ENCODE results near the gene MYO5A.
"Not testable (repeated sequence)": the region's sequence is repeated elsewhere in the genome, so short reads cannot be mapped to it uniquely, and the experiment has no call there.

The MYO5A gene

DNA sequence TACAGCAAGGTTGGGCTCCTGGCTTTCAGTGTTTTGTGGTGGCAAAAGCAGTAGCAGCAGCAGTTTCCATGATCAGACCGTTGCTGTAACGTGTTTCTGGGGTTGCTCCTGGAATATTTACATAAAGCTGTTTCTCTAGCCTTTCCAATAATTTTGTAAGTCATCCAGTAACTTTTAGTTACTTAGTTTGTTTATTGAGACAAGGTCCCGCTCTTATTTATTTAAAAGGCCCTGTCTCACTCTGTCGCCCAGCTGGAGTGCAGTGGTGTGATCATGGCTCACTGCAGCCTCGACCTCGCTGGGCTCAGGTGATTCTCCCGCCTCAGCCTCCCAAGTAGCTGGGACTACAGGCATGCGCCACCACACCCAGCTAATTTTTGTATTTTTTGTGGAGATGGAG lies 8.8 kb upstream of the MYO5A start:
- DNase-seq = no peak

DNA sequence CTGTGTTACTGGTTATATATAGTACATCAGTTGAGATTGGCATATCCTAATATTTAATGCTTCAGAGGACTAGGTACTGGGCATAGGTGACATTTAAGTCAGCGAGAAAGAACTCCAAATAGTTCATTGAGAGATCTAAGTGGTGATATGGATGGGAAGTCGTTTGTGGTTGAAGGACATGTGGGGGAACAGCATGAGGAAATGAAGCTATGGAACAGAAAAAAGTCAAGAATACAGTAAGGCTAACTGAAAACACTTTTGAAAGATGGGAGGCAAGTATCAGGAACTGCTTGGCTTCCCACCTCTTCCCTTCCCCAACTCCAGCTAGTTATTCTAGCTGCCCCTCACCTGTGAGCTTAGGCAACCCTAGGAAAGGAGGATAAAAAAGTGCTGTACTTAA lies 3.7 kb upstream of the MYO5A start:
- DNase-seq = no peak

DNA sequence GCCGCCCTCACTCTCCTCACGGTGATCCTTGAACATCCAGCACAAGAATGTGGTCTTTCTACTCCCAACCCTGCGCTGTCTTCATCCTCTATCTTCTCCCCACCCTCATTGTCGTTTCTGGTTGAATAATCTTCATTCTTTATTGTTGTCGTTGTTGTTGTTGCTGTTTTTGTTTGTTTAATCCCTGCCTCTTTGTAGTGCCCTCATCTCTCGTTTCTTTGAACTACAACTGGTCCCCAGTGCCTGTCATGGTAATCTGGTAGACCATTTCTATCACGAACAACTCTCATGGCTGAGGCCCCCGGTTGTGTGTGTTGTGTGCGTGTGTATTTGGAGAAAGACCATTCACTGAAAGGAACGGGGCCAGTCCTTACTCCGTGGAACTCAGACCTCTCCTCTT lies 1.3 kb upstream of the MYO5A start:
- DNase-seq = no peak

DNA sequence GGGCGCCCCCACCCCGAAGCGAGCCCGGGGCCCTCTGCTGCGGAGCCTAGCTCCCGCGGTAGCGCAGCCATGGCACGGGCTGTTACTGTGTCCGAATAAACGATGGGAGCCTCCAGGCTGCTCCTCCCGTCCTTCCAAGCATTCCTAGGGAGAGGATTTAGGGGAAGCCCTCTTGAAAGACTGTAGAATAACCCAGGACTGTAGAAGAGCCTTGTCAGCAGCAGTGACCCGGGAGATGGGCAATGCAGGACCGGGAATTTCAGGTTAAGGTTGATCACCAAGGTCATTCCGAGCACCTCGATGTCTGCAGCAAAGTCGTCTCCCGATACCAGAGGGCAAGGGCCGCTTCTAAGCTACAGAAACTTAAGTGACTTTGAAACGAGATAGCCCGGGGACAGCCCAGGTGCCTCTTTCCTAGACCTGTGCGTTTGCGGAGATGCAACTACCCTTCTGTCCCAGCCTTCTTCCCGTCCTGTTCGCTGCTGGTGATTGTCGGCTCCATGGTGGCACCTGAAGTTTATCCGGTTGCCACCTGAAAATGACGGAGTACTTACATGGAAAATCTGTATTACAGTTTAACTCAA lies 753 bp upstream of the MYO5A start:
- peak; percentile 20 for DNase-seq

DNA sequence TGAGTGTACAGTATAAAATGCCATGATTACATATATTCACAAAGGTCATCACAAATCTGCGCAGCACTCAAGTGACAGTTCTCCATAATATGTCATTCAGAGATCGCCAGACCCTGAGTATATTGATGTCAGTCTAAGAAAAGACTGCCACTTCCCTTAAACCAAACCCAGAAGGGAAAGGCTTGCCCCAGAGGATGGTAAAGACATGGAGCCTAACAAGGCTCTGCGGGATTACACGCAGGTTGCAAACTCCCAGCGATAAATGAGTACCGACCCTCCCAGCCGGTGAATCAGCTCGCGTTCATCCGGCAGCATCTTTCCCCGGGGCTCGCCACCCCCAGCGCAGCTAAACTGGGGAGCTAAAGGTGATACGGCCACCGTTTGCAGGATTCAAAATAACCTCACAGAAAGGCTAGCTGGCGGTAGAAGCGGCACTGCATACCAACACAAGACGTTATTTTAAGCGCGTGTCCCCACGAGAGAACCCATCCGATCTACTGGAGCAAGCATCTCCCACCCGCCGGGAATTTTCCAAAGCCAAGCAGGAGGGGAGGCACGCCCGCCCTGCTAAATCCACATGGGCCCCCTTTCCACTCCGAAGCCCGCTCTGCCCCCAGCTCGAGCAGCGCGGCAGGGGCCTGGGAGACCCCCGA lies 643 bp downstream of the MYO5A start:
- peak; percentile 37 for DNase-seq

DNA sequence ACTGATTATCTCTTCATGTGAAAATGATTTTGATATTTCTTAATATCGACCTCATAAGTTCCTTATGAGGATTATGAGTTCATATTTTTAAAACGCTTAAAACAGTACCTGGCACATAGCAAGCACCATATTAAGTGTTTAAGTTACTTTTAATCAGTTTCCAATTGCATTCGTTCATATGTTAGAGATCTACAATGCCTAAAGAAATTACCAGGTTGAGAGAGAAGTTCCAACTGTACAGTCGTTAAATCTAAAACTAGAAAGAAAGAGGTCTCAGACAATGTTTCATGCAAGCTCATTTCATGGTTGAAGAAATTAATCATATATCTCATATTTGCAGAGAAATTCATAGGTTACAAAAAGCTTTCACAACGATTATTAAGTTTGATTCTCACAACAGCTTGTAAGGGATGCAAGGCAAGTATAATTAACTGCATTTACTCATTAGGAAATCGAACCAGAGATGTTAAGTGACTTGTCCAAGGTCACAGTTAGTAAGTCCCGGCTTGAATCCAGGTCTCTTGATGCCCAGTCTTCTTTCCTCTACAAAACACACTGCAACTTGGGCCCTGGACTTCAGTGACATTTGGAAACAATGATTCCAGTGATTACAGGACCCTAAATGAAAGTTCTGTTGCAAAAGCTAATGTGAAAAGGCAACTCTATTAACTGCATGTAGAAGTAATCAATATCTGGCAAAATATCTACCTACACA lies 1.3 kb downstream of the MYO5A start:
- no peak for DNase-seq

DNA sequence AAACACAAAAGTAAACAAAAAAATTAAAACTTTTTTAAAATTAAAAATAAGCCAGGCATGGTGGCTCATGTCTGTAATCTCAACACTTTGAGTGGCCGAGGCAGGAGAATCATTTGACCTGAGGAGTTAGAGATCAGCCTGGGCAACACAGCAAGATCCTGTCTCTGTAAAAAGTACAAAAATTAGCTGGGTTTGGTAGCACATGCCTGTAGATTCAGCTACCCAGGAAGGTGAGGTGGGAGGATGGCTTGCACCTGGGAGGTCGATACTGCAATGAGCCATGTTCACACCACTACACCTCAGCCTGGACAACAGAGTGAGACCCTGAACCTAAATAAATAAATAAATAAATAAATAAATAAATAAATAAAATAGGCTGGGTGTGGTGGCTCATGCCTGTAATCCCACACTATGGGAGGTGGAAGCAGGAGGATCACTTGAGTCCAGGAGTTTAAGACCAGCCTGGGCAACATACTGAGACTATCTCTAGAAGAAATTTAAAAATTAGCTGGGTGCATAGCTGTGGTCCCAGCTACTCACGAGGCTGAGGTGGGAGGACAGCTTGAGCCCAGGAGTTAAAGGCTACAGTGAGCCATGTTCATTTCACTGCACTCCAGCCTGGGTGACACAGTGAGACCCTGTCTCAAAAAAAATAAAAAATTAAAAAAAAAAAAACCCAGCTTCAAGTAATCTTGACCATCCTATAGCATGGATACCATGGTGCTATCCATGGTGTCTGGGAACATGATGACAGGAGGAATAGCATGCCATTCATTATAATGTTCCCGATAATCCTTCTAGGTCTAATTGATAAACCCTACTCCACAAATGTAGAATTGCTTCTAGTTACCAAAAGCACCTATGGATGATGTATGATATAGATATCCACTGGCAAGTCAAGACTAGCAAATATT lies 4.2 kb downstream of the MYO5A start:
- DNase-seq = no peak

DNA sequence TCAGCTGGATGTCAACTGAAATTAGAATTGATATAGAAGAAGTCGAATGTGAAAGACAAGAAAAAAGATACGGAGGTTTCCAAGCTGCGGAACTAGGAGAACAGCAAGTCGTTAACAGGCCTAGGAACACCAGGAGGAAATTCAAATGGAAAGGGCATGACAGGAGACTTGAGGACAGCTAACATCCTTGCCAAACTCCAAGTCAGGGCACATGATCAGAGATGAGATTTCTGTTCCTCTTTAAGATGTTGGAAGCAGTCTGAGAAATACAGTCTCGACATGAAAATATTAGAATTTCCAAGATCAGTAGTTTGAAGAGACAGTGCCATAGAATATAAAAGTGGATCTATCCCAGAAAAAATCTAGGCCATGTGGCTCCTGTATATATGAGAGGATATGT lies 5.0 kb downstream of the MYO5A start:
- no peak for DNase-seq

DNA sequence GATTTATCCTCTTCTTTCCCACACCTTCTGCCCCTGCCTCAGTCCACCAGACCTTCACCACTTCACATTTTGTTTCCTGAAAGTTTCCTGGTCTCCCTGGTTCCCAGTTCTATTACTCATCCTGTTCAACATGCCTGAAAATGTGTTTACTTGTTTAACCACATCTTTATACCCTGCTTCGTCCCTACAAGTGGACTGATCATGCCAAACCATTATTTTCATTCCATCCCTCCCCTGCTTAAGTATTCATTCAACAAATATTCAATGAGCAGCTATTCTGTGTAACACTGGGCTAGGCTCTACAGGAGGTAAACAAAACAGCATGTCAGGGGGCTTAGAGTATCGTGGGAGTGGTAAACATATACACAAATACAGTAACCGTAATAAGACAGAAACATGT lies 5.5 kb downstream of the MYO5A start:
- DNase-seq = no peak

DNA sequence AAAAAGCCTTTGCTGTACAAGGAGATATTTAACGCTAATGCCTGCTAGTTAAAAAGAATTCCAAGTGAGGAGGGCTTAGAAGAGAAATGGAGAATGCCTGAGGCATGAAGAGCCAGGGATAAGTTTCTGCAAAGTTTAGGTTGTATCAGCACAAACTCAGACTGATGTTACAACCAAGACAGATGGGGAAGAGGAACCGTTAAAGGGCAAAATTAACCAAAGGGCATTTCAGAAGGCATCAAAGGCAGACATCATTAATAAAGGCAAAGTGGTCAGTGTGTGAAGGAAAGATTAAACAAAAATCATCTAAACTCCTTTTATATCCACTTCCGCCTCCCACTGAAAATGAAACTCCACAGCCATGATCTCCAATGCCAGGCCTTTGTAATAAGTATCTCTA lies 7.0 kb downstream of the MYO5A start:
- no peak for DNase-seq

DNA sequence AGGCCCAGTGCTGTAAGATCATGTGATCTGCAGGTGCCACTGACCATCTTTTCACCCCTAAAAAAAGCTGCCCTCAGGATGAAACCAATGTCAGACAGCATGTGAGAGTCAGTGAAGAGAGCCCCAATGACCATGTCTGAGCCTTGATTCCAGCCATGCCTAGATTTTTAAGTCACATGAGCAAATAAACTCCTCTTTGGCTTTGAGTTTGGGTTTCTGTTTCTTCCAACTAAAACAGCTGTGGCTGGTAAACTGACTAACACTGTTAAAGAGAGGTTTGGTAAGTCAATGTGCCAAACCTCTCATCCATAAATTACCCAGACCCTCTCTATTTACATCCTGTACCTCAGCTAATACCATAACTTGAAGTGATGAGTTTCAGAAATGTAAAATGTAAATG lies 8.3 kb downstream of the MYO5A start:
- no peak for DNase-seq

DNA sequence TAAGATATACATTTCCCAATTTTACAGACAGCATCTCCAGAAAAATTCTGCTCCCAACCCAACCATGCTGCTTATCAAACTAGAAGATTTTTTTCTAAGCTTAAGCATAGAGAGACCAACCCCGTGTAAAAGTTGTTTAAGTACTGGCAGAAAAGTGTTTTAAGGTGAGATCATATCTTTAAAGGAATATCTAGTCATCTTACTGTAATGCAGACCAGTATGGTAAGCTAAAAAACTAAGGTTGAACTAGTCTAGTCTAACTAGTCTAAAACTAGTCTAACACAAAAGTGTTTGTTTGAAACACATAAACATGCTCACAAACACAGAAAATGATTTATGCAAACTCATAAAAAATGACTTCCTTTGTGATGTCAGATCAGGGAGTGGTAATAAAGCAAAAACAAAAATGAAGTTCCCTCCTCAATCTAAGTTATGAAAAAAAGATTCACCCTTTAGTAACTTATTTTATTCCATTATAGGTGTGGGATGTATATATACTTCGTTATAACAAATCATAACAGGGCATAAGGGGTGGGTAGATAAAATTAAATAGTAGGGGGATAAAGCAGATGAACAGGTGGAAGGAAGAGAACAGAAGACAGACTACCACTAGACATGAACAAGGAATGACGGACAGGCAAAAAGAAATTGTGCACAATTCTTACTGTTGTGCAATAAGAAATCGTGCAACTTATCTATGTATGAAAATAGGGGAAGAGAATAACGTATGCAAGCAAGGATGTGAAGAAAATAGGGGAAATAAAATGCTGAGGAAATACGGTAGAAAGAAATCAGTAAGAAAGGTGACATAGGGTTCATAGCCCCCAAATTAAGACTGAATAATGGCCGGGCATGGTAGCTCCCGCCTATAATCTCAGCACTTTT lies 10.0 kb downstream of the MYO5A start:
- no peak for DNase-seq

DNA sequence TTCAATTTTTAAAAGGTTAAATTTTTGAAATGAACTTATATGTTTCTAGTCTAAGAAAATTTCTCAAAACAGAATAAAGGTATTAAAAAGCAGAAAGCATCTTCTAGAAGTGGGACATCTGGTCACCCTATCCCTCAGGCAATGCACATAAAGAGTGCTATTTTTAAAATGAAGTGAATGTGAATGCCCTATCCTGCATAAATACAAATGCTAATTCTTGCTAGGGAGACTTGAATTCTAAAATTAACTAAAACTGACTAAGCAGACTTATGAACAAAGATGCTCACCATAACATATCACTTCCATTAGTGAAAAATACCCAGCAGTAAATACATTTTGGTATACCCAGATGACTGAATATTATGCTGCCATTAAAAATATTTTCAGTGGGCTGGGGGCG lies 11.7 kb downstream of the MYO5A start:
- no peak for DNase-seq

DNA sequence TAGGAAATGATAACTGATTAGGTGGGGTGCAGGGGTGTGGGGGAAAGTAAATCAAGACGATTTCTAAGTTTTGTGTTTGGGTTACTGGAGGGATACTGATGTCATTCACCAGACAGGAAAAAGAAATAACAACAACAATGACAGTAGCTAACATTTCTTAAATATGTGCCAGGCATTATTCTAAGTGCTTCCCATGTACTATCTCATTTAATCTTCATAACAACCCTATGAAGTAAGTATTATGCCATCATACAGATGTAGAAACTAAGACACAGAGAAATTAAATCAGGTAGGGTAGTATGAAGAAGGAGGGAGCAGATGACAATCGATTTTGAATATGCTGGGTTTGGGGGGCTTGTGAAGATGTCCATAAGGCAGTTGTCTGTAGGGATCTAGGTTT lies 13.3 kb downstream of the MYO5A start:
- no peak for DNase-seq

DNA sequence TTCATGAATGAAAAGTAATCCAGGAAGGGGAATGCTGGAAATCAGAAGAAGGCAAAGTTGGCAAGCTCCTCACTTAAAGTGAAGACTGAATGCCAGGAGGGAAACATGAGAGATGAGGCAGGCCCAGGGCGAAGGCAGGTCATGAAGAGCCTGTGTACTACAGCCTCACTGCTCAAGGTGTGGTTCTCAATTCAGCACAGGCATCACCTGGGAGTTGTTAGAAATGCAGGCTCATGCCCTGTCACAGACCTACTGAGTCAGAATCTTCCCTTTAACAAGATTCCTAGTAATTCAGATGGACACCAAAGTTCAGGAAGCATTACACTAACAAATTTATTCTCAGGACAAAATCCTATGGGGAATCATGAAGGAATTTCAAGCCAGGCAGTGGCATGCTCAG lies 14.2 kb downstream of the MYO5A start:
- no peak for DNase-seq

DNA sequence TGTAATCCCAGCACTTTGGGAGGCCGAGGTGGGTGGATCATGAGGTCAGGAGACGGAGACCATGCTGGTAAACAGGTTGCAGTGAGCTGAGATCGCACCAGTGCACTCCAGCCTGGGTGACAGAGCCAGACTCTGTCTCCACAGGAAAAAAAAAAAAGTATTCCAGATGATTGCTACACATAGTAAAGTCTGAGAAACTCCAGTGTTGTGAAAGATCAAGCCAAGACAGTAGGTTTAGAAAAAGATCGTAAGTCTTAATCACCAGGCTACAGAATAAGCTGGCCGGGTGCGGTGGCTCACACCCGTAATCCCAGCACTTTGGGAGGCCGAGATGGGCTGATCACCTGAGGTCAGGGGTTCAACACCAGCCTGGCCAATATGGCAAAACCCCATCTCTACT lies 15.8 kb downstream of the MYO5A start:
- DNase-seq = not testable (repeated sequence)

DNA sequence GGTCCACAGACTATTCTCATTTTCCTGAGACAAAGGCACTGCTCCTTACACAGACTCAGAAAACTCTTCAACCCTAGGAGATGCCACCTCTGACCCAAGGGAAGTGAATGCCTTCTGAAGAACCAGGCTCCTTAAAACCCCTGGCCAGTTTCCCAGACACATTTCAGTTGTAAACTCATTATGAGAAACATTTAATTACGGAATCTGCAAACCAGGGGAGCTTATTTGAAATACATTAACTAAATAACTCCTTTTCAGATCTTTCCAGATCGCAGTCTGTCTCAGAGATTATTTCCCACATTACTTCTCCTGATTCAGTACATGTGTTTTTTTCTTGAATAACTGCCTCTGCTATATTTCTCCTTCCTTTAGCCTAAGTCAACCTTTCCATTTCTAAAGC lies 17.6 kb downstream of the MYO5A start:
- DNase-seq = no peak

DNA sequence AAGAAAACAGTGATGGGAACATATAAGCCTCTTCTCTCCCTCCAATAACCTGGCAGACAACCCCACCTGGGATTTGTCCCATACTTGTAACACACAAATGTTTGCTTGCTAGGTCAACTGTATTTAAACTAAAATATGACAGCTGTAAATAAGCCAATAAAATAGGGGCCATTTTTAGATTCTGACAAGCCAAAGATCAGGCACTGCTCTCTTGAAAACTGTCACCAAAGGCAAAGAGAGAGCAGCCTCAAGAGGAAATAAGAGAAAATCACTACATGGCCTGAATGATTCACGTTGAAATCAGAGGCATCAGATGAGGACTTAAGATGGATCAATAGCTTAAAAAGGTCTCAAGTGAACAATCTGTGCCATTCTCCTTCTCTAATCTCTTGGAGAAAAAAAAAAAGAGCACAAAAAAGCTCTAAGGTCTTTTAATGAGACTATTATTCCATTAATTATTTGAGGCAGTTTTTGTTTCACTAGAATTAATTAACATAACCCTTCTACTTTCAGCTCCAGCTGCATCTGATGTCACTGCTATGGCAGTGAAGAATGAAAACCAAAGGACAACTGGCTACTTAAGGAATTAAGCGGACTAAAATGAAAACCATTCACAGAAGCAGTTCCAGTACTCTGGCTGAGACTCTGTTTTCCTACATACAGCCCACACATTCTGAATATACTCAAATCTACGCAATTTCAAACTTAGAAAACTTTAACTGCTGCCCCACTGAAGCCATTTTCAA lies 19.0 kb downstream of the MYO5A start:
- DNase-seq = no peak

DNA sequence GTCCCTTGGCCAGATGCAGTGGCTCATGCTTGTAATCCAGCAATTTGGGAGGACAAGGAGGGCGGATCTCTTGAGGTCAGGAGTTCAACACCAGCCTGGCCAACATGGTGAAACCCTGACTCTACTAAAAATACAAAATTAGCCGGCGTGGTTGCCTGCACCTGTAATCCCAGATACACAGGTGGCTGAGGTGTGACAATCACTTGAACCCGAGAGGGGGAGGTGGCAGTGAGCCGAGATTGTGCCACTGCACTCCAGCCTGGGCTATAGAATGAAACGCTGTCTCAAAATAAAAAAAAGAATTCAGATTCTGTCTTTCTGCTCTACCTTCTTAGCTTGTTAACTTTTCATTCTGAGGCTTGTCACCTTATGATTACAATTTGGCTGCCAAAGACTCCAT lies 22.1 kb downstream of the MYO5A start:
- DNase-seq = no peak

DNA sequence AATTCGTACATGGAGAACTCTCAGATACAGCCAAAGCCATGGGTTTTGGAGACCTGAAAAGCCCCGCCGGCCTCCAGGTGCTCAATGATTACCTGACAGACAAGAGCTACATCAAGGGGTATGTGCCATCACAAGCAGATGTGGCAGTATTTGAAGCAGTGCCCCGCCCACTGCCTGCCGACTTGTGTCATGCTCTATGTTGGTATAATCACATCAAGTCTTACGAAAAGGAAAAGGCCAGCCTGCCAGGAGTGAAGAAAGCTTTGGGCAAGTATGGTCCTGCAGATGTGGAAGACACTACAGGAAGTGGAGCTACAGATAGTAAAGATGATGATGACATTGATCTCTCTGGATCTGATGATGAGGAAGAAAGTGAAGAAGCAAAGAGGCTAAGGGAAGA lies 23.5 kb downstream of the MYO5A start:
- no peak for DNase-seq

DNA sequence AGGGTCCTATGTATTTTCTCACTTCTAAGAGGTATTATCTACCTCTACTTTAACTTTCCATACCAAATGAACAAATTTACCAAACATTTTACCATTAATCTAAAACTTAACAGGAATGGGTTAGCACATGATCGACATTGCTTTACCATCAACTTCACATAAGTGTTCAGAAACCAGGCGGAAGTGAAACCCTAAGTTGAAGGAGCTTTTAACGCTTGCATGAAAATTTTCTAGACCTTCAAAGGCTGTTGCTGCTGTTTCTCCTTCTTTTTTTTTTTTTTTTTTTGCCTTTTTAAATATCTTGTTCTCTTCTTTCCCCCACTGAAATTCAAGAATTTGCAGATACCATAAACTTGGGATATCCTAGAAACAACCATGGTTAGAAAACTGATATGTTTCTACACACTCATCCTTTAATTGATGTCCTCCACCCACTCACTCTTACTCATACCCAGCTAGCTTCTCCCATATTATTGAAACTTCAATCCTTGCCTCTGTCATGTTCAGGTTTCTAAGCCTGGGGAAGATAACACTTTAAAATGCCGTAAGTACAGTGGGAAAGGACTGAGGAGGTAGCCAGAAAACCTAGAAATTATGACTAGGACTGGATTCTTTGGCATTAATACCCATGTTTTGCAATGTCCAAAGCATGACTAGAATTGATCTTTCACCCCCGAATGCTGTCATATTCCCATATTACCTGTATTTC lies 24.7 kb downstream of the MYO5A start:
- DNase-seq = no peak

Data from stimulated activated CD4-positive, alpha-beta T cell treated with anti-CD3 and anti-CD28 coated beads, Interleukin-12 subunit alpha, Interleukin-12 subunit beta, amount 100 ng/mL, for 4 hours (primary cell).